Testis (tissue), 3 donors: Measurements from ENCODE around the gene TMEM62. TPM values are rescaled to one million over a fixed set of nuclear protein-coding genes. Genes with fewer than 3 reads are reported as not detected.
"Not testable (repeated sequence)": the region's sequence is repeated elsewhere in the genome, so short reads cannot be mapped to it uniquely, and the experiment has no call there.

Experiments used
- DNase-seq: peaks from one replicate; pipeline ENCODE4 v3.0.0-alpha.2; 2019
- H3K27ac ChIP-seq, 2 donors: fragments of 200-600 bp; sonication (generic); one replicate each; pipeline ENCODE4 v1.5.1; 2019
- H3K27me3 ChIP-seq: fragments of 200-600 bp; sonication (generic); one replicate; pipeline ENCODE4 v1.5.1; 2019
- H3K36me3 ChIP-seq: fragments of 200-600 bp; sonication (generic); one replicate; pipeline ENCODE4 v1.5.1; 2017; ENCODE audit warnings: low read depth; ENCODE audit errors: missing control alignments
- H3K4me1 ChIP-seq: fragments of 200-600 bp; sonication (generic); one replicate; pipeline ENCODE4 v1.5.1; 2019
- H3K4me3 ChIP-seq, 2 donors: fragments of 200-600 bp; sonication (generic); one replicate each; pipeline ENCODE4 v1.5.1; 2017 to 2019
- H3K9me3 ChIP-seq: fragments of 200-600 bp; sonication (generic); one replicate; pipeline ENCODE4 v1.5.1; 2017
- POLR2A ChIP-seq: fragments of 450-650 bp; IDR thresholded peaks from one replicate; pipeline ENCODE4 v1.6.1; 2017; ENCODE audit warnings: antibody characterized with exemption, mild to moderate bottlenecking, moderate library complexity
- WGBS, 2 donors: methylation state at CpG; one replicate each; pipeline ENCODE4 v1.1.5; 2018; 5-methylcytosine and 5-hydroxymethylcytosine counted together
- intact Hi-C: fragments of 100-400 bp; cut with DNase I; formaldehyde crosslinking; loops from one replicate; pipeline ENCODE4 v1.15.1; 2023; ENCODE audit warnings: low total_unique reads
- polyA plus RNA-seq: library from polyadenylated mRNA; stranded (reverse); fragments of 350-450 nt; fragmentation: Illumina TruSeq; extraction: RNeasy Lipid Tissue Mini Kit (QIAGEN cat#74804); gene quantifications from one replicate; pipeline ENCODE4 v1.2.3, GENCODE V29; 2014; ENCODE audit warnings: low read depth, low replicate concordance; ENCODE audit not compliant: insufficient read depth
- total RNA-seq, 2 donors: library from RNA; depleted of rRNA; stranded (reverse); fragments of >200 nt; gene quantifications; one replicate each; pipeline ENCODE4 v1.2.3, GENCODE V29; 2016
- TF ChIP-seq, protein P1 (sequence below), 3 experiments: fragments of 450-650 bp in 2 of 3; fragments of 200-600 bp in 1 of 3; sonication (generic) in 1 of 3; IDR thresholded peaks; one replicate each; pipeline ENCODE4 v1.5.1; 2016 to 2019; ENCODE audit warnings: antibody characterized with exemption in 3 of 3, mild to moderate bottlenecking in 2 of 3, moderate library complexity in 1 of 3

TMEM62 gene
- total and polyA plus RNA-seq, 3 donors from 2014 or later = 8.3 to 29.0 (median 22.8) TPM

DNA sequence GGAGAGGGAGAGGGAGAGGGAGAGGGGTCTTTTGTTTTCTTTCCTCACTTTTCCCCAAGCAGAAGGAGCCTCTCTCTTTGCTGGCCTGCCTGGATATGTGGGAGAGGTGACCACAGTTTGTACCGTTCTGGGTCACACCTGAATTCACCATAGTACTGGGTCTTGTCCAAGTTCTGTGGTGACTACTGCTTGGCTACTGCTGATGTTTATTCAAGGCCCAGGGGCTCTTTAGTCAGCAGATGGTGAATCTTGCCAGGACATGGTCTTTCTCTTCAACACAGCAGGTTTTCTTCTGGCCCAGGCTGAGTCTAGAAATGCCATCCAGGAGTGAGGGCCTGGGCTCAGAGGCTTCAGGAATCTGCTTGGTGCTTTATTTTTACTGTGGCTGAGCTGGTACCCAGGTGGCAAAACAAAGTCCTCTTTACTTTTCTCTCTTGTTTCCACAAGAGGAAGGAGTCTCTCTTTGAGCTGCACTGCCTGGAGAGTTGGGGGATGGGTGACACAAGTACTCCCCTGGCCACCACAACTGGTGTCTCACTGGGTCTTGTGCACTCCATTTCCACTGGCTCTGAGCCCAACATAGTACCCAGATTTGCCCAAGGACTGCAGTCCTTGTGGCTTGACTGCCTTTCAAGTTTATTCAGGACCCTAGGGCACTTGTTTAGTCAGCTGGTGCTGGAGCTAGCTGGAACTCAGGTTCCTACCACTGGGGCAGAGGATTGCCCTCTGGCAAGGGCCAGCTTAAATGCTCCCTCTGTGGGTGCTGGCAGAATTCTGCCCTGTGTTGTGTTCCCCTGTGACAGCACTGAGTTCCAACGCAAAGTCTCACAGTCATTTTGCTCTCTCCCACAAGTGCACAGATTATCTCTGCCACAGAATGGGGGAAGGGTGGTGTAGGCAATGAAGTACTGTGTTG is 35.1 kb downstream of the TMEM62 start:
- no peaks in the 10 kb centered on the region for H3K9me3 ChIP-seq
- no peaks in the 10 kb centered on the region for H3K36me3 ChIP-seq
- no peaks in the 10 kb centered on the region for H3K4me1 ChIP-seq
- WGBS, 2 donors = 53 to 55% methylated on average over 2 of the region's 2 CpGs
- H3K27ac ChIP-seq = no peak overlapping the region
- H3K4me3 ChIP-seq = no peak overlapping the region
- no peaks in the 10 kb centered on the region for H3K27me3 ChIP-seq
- DNase-seq = no peak
- intact Hi-C loops = no loop called here
- TF ChIP-seq POLR2A = no peak
- TF ChIP-seq, protein P1, sequence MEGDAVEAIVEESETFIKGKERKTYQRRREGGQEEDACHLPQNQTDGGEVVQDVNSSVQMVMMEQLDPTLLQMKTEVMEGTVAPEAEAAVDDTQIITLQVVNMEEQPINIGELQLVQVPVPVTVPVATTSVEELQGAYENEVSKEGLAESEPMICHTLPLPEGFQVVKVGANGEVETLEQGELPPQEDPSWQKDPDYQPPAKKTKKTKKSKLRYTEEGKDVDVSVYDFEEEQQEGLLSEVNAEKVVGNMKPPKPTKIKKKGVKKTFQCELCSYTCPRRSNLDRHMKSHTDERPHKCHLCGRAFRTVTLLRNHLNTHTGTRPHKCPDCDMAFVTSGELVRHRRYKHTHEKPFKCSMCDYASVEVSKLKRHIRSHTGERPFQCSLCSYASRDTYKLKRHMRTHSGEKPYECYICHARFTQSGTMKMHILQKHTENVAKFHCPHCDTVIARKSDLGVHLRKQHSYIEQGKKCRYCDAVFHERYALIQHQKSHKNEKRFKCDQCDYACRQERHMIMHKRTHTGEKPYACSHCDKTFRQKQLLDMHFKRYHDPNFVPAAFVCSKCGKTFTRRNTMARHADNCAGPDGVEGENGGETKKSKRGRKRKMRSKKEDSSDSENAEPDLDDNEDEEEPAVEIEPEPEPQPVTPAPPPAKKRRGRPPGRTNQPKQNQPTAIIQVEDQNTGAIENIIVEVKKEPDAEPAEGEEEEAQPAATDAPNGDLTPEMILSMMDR (IDR thresholded peaks at IDR 0.05) = no peak

DNA sequence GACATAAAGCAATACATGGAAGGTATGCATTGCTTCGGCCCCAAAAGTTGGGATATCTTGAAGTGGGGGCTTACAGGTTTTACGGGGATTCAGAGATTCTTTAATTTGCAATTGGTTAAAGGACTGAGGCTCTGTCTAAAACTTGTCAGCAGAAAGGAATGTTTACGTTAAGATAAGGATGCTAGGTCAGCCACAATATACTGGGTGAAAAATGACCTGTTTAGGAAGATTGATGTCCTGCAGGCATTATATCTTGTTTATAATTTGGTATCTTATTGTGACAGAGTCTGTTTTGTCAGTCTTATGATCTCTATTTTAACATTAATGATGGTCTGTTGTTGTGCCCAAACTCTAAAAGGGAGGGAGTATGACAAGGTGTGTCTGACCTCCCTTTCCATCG is 36.5 kb downstream of the TMEM62 start:
- H3K36me3 ChIP-seq = no peaks in the 10 kb centered on the region
- no peak for DNase-seq
- 52 to 74% methylated on average over 4 of the region's 4 CpGs for WGBS, 2 donors

DNA sequence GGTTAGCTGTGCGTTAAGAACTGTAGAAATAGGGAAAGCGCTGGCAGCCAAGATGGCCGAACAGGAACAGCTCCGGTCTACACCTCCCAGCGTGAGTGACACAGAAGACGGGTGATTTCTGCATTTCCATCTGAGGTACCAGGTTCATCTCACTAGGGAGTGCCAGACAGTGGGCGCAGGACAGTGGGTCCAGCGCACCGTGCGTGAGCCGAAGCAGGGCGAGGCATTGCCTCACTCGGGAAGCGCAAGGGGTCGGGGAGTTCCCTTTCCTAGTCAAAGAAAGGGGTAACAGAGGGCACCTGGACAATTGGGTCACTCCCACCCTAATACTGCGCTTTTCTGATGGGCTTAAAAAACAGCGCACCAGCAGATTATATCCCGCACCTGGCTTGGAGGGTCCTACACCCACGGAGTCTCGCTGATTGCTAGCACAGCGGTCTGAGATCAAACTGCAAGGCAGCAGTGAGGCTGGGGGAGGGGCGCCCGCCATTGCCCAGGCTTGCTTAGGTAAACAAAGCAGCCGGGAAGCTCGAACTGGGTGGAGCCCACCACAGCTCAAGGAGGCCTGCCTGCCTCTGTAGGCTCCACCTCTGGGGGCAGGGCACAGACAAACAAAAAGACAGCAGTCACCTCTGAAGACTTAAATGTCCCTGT is 42.4 kb downstream of the TMEM62 start:
- DNase-seq, H3K27ac ChIP-seq, H3K27me3 ChIP-seq, H3K4me3 ChIP-seq, H3K36me3 ChIP-seq, H3K4me1 ChIP-seq, intact Hi-C loops, H3K9me3 ChIP-seq: not testable (repeated sequence)
- WGBS, 2 donors = 95 to 98% methylated on average over 16 to 25 of the region's 25 CpGs

More for the DNA sequence above, 36.5 kb downstream of the TMEM62 start:
- Histone ChIP-seq H3K9me3 (no peaks in the 10 kb centered on the region), H3K4me3 (no peak overlapping the region), H3K27ac (no peak overlapping the region), H3K27me3 (no peaks in the 10 kb centered on the region), H3K4me1 (no peaks in the 10 kb centered on the region)
- no peak for TF ChIP-seq POLR2A
- TF ChIP-seq, protein P1 (IDR thresholded peaks at IDR 0.05) = no peak
- intact Hi-C loops = no loop called here

DNA sequence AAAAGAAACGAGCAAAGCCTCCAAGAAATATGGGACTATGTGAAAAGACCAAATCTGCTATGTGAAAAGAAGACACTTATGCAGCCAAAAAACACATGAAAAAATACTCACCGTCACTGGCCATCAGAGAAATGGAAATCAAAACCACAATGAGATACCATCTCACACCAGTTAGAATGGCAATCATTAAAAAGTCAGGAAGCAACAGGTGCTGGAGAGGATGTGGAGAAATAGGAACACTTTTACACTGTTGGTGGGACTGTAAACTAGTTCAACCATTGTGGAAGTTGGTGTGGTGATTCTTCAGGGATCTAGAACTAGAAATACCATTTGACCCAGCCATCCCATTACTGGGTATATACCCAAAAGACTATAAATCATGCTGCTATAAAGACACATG is 43.8 kb downstream of the TMEM62 start:
- 98% methylated on average over 2 of the region's 2 CpGs for WGBS, 2 donors
- H3K36me3 ChIP-seq, intact Hi-C loops: not testable (repeated sequence)

DNA sequence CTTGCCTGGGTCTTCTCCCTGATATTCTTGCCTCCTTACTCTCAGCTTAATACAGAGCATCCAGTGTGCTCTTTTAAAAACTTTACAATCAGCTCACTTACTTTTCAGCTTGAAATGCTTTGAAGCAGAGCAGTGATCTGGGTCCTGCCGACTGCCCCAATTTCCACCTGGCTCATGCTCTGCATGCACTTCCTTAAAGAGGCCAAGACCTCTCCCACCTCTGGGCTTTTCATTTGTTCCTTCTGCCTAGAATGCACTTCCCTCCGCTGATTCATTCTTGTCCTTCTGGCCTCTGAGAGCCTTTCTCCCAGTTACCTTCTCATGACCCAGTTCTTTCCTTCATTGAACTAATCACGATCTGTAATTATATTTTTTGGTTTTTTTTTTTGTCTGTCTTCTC is 49.9 kb downstream of the TMEM62 start:
- Histone ChIP-seq H3K4me1 (peaks cover 9% of the 10 kb centered on the region), H3K27me3 (no peaks in the 10 kb centered on the region), H3K36me3 (no peaks in the 10 kb centered on the region), H3K9me3 (no peaks in the 10 kb centered on the region), H3K4me3 (no peak overlapping the region), H3K27ac (no peak overlapping the region)
- 85 to 87% methylated on average over 3 of the region's 3 CpGs for WGBS, 2 donors
- no peak for DNase-seq
- no peak for TF ChIP-seq POLR2A
- TF ChIP-seq, protein P1 (IDR thresholded peaks at IDR 0.05) = no peak
- intact Hi-C loops = no loop called here

More for the DNA sequence above, 43.8 kb downstream of the TMEM62 start:
- not testable (repeated sequence) for H3K27ac ChIP-seq, H3K4me1 ChIP-seq, H3K27me3 ChIP-seq, H3K9me3 ChIP-seq, H3K4me3 ChIP-seq, DNase-seq
